Hepatocyte (in vitro differentiated cells): ENCODE results near the gene PDE4DIP.
"Not testable (repeated sequence)": the region's sequence is repeated elsewhere in the genome, so short reads cannot be mapped to it uniquely, and the experiment has no call there.

Source experiments
- EZH2phosphoT487 ChIP-seq: fragments of 200-600 bp; sonication (generic); IDR thresholded peaks from one replicate; pipeline ENCODE4 v1.6.1; 2018; ENCODE audit warnings: antibody characterized with exemption, mild to moderate bottlenecking, low read depth, moderate library complexity; ENCODE audit not compliant: unreplicated experiment, severe bottlenecking
- TF ChIP-seq, protein P1 (sequence below): fragments of 200-600 bp; sonication (generic); IDR thresholded peaks from 2 replicates; pipeline ENCODE4 v1.5.1; 2016; ENCODE audit warnings: antibody characterized with exemption, mild to moderate bottlenecking; ENCODE audit not compliant: poor library complexity

DNA sequence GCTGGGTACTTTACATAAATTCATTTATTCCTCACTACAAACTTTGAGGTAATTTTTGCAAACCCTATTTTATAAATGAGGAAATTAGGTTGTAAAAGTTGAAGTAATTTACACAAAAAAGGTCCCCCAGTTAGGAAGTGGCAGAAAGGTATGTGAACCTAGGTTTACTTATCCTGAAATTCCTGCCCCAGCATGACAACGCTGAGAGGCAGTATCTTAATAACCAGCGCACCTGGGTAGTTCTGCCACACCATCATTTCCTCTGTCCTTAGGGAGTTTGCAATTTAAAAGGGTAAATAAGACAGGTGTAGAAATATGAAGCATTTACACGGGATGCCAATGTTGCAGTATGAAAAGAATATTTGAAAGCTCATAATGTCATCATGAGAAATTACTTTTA, 79.6 kb downstream of the PDE4DIP start:
- TF ChIP-seq, protein P1, sequence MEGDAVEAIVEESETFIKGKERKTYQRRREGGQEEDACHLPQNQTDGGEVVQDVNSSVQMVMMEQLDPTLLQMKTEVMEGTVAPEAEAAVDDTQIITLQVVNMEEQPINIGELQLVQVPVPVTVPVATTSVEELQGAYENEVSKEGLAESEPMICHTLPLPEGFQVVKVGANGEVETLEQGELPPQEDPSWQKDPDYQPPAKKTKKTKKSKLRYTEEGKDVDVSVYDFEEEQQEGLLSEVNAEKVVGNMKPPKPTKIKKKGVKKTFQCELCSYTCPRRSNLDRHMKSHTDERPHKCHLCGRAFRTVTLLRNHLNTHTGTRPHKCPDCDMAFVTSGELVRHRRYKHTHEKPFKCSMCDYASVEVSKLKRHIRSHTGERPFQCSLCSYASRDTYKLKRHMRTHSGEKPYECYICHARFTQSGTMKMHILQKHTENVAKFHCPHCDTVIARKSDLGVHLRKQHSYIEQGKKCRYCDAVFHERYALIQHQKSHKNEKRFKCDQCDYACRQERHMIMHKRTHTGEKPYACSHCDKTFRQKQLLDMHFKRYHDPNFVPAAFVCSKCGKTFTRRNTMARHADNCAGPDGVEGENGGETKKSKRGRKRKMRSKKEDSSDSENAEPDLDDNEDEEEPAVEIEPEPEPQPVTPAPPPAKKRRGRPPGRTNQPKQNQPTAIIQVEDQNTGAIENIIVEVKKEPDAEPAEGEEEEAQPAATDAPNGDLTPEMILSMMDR, result not testable (repeated sequence)
- not testable (repeated sequence) for TF ChIP-seq EZH2phosphoT487
